ENCODE data around the gene NEUROD2.

- TF ChIP-seq, protein P1, sequence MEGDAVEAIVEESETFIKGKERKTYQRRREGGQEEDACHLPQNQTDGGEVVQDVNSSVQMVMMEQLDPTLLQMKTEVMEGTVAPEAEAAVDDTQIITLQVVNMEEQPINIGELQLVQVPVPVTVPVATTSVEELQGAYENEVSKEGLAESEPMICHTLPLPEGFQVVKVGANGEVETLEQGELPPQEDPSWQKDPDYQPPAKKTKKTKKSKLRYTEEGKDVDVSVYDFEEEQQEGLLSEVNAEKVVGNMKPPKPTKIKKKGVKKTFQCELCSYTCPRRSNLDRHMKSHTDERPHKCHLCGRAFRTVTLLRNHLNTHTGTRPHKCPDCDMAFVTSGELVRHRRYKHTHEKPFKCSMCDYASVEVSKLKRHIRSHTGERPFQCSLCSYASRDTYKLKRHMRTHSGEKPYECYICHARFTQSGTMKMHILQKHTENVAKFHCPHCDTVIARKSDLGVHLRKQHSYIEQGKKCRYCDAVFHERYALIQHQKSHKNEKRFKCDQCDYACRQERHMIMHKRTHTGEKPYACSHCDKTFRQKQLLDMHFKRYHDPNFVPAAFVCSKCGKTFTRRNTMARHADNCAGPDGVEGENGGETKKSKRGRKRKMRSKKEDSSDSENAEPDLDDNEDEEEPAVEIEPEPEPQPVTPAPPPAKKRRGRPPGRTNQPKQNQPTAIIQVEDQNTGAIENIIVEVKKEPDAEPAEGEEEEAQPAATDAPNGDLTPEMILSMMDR (IDR thresholded peaks at IDR 0.05) = no peak
- TF ChIP-seq POLR2A (IDR thresholded peaks at IDR 0.05) = no peak
Observed at GRCh38 chr17:39606434-39607056, 1.2 kb downstream of the NEUROD2 start.
